HG02763 (cell line): ENCODE results near the gene PPP1R16B.

Experiments
- ATAC-seq: cut with Tn5 transposase; IDR thresholded peaks from one replicate; pipeline ENCODE4 v1.9.1; 2021; ENCODE audit warnings: mild to moderate bottlenecking, moderate library complexity; ENCODE audit not compliant: unreplicated experiment

PPP1R16B gene

DNA sequence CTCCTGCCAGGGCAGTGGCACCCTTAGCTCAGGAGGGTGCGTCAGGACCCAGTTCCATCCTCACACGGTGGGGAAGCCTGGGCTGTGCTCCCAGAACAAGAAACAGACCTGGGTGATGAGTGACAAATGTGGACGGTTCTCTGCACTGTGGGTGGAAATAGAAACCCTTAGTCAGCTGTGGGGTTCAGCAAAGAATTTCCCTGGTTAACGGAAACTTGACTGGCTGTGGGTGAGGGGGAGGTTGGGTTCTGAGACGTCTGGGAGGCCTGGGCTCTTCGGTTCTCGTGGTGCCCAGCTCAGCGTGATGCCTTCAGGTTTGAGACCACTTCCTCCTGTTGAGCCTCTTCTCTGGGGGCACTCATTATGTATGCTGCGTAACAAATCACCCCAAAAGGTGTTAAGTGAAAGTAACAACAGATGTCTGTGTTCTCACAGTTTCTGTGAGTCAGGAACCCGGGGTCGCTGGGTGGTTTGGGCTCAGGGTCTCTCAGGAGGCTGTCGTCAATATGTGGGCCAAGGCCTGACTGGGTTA lies 67.6 kb downstream of the PPP1R16B start:
- ATAC-seq, result peak; percentile 53

- ATAC-seq, result no peak
Measured at GRCh38 chr20:38874460-38875174, 69.1 kb downstream of the PPP1R16B start.

DNA sequence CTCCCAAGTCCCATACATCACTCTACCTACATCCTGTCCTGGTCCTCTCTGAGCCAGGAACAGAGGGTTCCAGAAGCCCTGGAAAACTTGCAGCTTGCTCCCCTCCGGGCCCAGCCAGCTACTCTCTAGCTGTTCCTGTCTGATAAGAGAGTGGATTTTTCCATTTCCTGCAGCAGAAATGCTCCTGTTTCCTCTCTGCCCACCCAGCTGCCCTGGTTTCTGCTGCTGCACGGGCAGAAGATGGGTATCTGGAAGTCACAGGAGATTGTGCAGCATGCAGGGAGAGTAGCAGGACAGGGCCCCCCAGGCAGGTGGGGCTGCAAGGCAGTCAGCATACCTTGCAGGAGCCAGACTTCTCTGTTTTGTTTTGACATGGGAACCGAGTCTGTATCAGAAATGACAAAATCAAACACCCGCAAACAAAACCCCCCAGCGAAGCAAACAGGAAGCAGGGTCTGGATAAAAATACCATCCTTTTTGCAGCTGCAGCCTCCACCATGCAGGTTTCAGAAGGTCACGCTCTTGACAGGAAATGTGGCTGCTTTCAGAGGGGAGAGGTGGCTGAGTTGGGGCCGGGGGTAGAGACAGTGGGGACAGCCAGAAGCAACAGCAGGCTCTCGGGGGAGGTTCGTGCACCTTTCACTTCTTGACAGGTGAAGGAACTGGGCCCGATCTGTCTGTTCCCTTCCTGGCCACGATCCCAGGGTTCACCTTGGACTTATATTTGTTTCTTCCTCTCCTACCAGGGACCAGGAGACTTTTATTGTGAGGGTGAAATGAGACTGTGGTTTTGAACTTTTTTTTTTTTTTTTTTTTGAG lies 69.9 kb downstream of the PPP1R16B start:
- peak; percentile 58 for ATAC-seq

- no peak for ATAC-seq
Measured at GRCh38 chr20:38877483-38877882, 72.0 kb downstream of the PPP1R16B start.

- ATAC-seq, result no peak
Measured at GRCh38 chr20:38878866-38879265, 73.4 kb downstream of the PPP1R16B start.

DNA sequence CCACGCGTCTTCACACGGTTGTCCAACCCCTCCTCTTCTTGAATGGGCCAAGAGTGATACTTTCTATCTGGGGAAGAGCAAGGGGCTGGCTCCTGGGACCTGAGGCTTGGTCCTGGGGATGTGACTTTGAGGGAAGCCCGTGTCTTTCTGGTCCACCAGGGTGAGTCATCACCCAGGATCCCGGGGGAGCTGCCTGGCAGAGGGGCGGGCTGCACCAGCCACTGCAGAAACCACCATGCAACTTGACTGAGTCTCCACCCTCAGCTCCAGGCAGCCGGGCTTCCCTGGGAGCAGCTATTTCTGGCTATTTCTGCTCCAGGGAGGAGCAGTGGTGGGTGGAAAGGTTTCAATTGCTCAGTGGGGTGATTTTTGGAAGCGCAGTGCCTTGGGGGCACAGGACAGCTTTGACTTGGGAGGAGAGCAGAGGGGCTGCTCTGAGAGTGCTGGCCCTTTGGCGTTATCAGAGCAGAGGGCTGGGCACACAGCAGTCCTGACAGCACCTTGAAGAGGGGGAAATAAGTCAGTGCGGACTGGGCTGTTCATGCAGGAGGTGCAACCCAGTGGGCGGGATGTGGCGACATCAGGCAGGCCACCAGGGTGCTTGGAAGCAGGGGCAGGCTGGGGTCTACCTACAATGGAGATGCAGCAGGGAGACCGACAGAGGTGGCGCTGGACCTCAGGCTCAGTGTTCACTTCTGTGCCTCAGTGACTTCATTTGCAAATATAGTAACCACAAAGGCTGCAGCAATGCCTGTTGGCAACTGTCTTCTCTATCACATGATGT lies 75.6 kb downstream of the PPP1R16B start:
- ATAC-seq, result no peak

GRCh38 chr20:38881806-38882440 lies 76.4 kb downstream of the PPP1R16B start:
- ATAC-seq, result no peak

- no peak for ATAC-seq
Measured at GRCh38 chr20:38882600-38882999, 77.1 kb downstream of the PPP1R16B start.

GRCh38 chr20:38883081-38883980 lies 77.8 kb downstream of the PPP1R16B start:
- no peak for ATAC-seq

DNA sequence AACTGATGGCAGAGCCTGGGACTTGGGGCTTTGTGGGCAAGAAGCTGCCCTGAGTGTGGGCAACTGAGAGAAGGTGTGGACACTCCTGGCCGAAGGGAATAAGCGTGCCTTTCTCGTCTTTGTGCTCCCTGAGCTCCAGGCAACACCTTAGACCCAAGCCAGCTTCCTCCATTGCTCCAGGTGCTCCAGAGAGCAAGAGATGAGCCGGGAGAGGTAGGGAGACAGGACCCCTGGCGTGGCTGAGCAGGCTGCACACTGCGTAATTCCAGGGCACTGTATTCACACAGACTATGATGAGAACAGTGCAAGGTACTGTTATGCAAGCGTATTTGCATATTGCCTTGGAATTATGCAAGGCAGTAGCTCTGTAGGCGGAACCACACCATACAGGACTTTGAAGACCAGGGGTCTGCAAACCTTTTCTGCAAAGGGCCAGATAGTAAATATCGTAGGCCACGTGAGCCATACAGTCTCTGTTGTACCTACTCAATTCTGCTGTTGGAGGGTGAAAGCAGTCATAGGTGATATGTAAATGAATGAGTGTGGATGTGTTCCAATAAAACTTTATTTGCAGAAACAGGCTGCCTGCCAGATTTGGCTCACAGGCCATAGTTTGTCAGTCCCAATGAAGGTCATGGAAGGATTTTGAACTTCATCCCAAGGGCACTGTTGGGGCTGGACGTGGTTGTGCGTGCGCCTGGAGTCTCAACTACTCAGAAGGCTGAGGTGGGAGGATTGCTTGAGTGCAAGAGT lies 78.7 kb downstream of the PPP1R16B start:
- no peak for ATAC-seq

- ATAC-seq, result no peak
Measured at GRCh38 chr20:38885357-38885756, 79.9 kb downstream of the PPP1R16B start.

DNA sequence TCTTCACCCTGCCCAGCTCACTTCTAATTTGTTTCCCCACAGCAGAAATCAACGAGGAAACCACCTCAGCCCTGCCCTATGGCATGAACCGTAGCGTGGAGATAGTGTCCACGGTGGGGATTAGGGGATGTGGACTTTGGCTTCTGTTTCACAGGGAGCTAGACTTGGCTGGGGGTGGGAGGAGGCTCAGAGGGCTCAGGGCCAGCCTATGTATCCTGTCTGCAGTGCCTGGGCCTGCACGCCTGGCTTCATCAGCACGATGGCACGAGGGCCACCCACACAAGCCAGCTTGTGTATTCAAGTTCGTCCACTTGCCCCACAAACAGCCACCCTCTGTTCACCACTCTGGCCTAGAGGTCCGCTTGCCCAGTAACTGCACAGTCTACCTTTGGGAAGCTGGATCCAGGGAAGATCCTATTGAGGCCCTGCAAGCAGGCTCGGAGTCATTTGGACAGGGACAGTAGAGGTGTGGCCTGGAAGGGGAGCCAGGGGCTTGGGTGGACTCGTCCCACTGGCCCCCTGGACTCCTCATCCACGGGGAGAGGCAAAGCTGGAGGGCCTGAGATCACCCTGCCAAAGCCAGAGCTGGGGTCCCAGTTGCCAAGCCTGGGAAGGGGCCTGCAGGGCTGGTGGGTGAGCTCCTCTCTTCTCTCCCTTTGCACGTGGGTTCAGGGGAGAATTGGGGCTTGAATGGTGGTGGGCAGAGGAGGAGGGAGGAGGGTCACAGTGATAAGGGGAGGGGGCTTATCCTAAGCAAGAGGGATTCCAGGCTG lies 82.7 kb downstream of the PPP1R16B start:
- no peak for ATAC-seq

GRCh38 chr20:38889050-38889449 lies 83.6 kb downstream of the PPP1R16B start:
- ATAC-seq, result no peak

GRCh38 chr20:38889792-38890496 lies 84.4 kb downstream of the PPP1R16B start:
- no peak for ATAC-seq

DNA sequence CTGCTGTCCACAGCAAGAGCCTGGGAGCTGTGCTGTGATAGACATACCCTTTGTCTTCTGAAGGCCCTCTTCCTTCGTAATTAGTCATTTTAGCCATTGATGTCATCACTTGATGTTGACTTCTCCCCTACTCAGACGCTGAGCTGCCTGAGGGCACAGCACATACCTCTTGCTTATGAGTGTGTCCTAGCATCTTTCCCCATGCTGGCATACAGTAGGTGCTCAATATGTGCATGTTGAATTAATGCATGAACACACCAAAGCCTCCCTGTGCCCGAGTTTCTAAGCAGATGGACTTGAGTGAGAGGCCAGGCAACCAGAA lies 85.0 kb downstream of the PPP1R16B start:
- no peak for ATAC-seq

DNA sequence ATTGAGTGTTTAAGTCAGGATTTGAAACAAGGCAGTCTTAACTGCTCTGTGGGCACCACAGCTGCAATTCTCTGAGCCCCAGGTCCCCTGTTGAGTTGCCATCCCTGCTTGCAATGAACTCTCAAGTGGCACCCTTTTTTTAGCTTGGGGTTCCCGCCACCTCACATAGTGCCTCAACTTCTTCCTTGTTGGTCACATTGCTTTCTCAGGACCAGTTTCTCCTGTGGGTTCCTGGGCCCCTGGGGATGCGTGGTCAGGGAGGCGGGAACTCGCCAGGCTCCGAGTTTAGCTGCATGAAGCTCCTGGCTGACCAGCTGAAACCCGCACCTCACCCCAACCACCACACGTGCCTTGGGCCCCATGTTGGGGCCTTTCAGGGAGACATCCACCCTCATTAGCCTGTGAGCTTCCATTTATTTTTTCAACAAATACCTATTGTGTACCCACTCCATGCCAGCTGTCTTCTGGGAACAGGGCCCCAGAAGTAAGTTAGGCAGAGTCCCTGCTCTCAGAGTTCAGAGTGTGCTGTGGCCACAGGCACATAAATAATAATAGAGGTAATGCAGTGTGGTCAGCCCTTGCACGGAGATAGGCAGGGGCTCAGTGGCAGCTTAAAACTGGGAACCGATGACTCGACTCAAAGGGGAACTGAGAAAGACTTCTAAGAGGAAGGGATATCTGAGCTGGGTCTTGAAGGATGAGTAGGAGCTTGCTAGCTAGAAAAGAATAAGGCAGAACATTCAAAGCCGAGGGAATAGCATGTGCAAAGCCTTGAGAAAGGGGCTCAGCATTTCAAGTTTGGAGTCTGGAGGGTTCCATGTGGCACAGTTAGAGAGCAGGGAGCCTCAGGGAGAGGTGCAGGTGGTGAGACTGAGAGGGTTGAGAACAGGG lies 86.8 kb downstream of the PPP1R16B start:
- peak; percentile 45 for ATAC-seq

DNA sequence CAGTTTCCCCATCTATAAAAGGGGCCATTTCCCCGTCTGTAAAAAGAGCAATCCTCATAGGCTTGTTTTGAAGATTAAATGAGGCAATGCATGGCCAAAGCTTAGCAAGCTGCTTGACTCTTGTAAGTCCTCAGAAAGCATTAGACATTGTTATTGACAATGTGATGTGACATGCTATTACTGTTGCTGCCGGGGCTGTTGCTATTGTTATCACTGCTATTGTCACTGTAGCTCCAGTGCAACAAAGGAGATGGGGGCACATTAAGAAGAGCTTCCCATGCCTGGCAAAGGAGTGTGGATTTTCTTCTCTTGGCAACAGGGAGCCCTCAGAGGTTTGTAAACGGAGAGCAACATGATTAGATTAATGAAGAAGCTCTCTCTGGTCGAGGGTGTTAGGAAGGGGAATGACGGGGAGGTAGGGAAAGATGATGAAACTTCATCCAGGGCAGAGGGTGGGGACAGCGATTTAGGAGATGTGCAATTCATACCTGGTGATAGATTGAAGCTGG lies 87.6 kb downstream of the PPP1R16B start:
- no peak for ATAC-seq
